Endothelial cell of umbilical vein (primary cell): ENCODE data around the gene CLEC20A. TPM values are rescaled to one million over a fixed set of nuclear protein-coding genes. Genes with fewer than 3 reads are reported as not detected.

Experiments used
- BruUV-seq: library from RNA; stranded (reverse); fragments of 400-500 nt; replicated peaks from 2 replicates; lab custom pipeline; 2021; lab: Mats Ljungman, UMichigan
- CTCF ChIA-PET: fragments of 300-600, 350-600 bp; sonication (Branson Sonifier 250); formaldehyde crosslinking; loops from one replicate; lab custom pipeline; 2021; ENCODE audit warnings: antibody characterized with exemption, inconsistent platforms; lab: Charles Lee
- POLR2A ChIA-PET: fragments of 300-600, 350-600 bp; sonication (Branson Sonifier 250); formaldehyde crosslinking; loops from one replicate; lab custom pipeline; 2021; ENCODE audit warnings: antibody characterized with exemption, inconsistent platforms; lab: Charles Lee
- DNase-seq: peaks from one replicate; pipeline ENCODE4 v3.0.0-alpha.2; 2011; ENCODE audit warnings: low read depth, low spot score
- FAIRE-seq: peaks from 2 replicates; lab custom pipeline; 2011; peaks lifted over from hg19 to GRCh38; lab: Jason Lieb, UNC
- H2AFZ ChIP-seq: 2 replicates; pipeline ENCODE4 v1.6.0; 2012; ENCODE audit warnings: low read depth, low read length, control low read depth, inconsistent platforms
- H3K27ac ChIP-seq: 2 replicates; pipeline ENCODE4 v1.5.1; 2011; ENCODE audit warnings: low read depth, mild to moderate bottlenecking, control low read depth, low read length, moderate library complexity; ENCODE audit not compliant: insufficient read depth
- H3K27me3 ChIP-seq, 2 experiments: 2 replicates each; pipeline versions ENCODE4 v1.6.0 to v1.6.1; 2011; ENCODE audit warnings: low read length in 2 of 2, mixed read lengths in 1 of 2; ENCODE audit not compliant: control insufficient read depth in 2 of 2, insufficient read depth in 2 of 2
- H3K36me3 ChIP-seq, 2 experiments: 2 replicates in 1 of 2; 3 replicates in 1 of 2; pipeline ENCODE4 v1.5.1; 2011; ENCODE audit warnings: low read length in 2 of 2, mild to moderate bottlenecking in 1 of 2, moderate library complexity in 1 of 2; ENCODE audit not compliant: control insufficient read depth in 2 of 2, insufficient read depth in 2 of 2; ENCODE audit errors: extremely low read depth in 1 of 2
- H3K4me1 ChIP-seq: 3 replicates; pipeline ENCODE4 v1.5.1; 2011; ENCODE audit warnings: mild to moderate bottlenecking, low read length; ENCODE audit not compliant: control insufficient read depth, insufficient read depth; ENCODE audit errors: extremely low read depth
- H3K4me2 ChIP-seq: 2 replicates; pipeline ENCODE4 v1.6.1; 2011; ENCODE audit warnings: low read length, control low read depth, mixed read lengths; ENCODE audit not compliant: insufficient read depth
- H3K4me3 ChIP-seq, 3 experiments: fragments of 200-600 bp in 1 of 3; sonication (generic), shearing (Covaris generic) in 1 of 3; replicated peaks in 1 of 3; 2 replicates each; pipeline ENCODE4 v1.5.1; 2011 to 2016; ENCODE audit warnings: control low read depth in 3 of 3, low read length in 3 of 3, mild to moderate bottlenecking in 2 of 3, inconsistent platforms in 1 of 3, low read depth in 1 of 3, moderate library complexity in 1 of 3; ENCODE audit not compliant: insufficient read depth in 1 of 3
- H3K79me2 ChIP-seq: 2 replicates; pipeline ENCODE4 v1.6.0; 2012; ENCODE audit warnings: low read length, inconsistent platforms; ENCODE audit not compliant: control insufficient read depth, insufficient read depth
- H3K9ac ChIP-seq: replicated peaks from 2 replicates; pipeline ENCODE3; 2011; ENCODE audit warnings: low read length, control low read depth; ENCODE audit not compliant: insufficient read depth; ENCODE audit errors: extremely low read depth
- H3K9me1 ChIP-seq: replicated peaks from 3 replicates; pipeline ENCODE4 v1.6.0; 2011; ENCODE audit warnings: mild to moderate bottlenecking, low read length; ENCODE audit not compliant: control insufficient read depth, insufficient read depth; ENCODE audit errors: extremely low read depth
- H3K9me3 ChIP-seq: replicated peaks from 2 replicates; pipeline ENCODE4 v1.5.1; 2012; ENCODE audit warnings: low read length, inconsistent platforms; ENCODE audit not compliant: control insufficient read depth, insufficient read depth
- H4K20me1 ChIP-seq: replicated peaks from 2 replicates; pipeline ENCODE3; 2011; ENCODE audit warnings: mild to moderate bottlenecking, low read length; ENCODE audit not compliant: control insufficient read depth, insufficient read depth; ENCODE audit errors: extremely low read depth
- CTCF ChIP-seq, 2 donors: IDR thresholded peaks; 1 replicate in 1 of 2; 2 replicates in 1 of 2; pipeline ENCODE4 v1.5.1; 2011; ENCODE audit warnings: low read length in 2 of 2, mild to moderate bottlenecking in 2 of 2, moderate library complexity in 2 of 2, control low read depth in 1 of 2, inconsistent platforms in 1 of 2, low read depth in 1 of 2; ENCODE audit not compliant: insufficient read depth in 1 of 2; ENCODE audit errors: extremely low read depth in 1 of 2
- EZH2 ChIP-seq: IDR thresholded peaks from 2 replicates; pipeline ENCODE4 v1.6.1; 2012; ENCODE audit warnings: borderline replicate concordance, low read depth, mild to moderate bottlenecking, moderate library complexity, low read length, inconsistent platforms; ENCODE audit not compliant: severe bottlenecking
- FOS ChIP-seq: IDR thresholded peaks from 2 replicates; pipeline ENCODE4 v1.6.1; 2011; ENCODE audit warnings: mild to moderate bottlenecking, low read length, moderate library complexity, borderline replicate concordance; ENCODE audit not compliant: insufficient read depth
- GATA2 ChIP-seq: IDR thresholded peaks from 2 replicates; pipeline ENCODE4 v1.7.0; 2011; ENCODE audit warnings: low read depth, mild to moderate bottlenecking, moderate library complexity, mixed read lengths, low read length; ENCODE audit not compliant: insufficient read length, insufficient read depth
- JUN ChIP-seq: IDR thresholded peaks from 2 replicates; pipeline ENCODE4 v1.6.1; 2011; ENCODE audit warnings: borderline replicate concordance, low read depth; ENCODE audit not compliant: insufficient read length, insufficient read depth
- MAX ChIP-seq: IDR thresholded peaks from 2 replicates; pipeline ENCODE4 v1.6.1; 2011; ENCODE audit not compliant: insufficient read depth, insufficient read length
- MYC ChIP-seq: IDR thresholded peaks from one replicate; pipeline ENCODE4 v1.6.1; 2011; ENCODE audit warnings: mild to moderate bottlenecking, low read depth, low read length
- POLR2A ChIP-seq: IDR thresholded peaks from 2 replicates; pipeline ENCODE4 v1.6.1; 2012; ENCODE audit warnings: low read depth, mild to moderate bottlenecking, control low read depth, low read length
- POLR2AphosphoS5 ChIP-seq: IDR thresholded peaks from 2 replicates; pipeline ENCODE4 v1.6.1; 2012; ENCODE audit warnings: low read depth, mild to moderate bottlenecking, control low read depth, low read length, moderate library complexity; ENCODE audit not compliant: insufficient read depth
- dilution Hi-C: fragments of 300-500 bp; cut with MboI; formaldehyde crosslinking; loops from one replicate; pipeline ENCODE4 v1.15.0; 2019; ENCODE audit warnings: low sequenced_read_pairs; ENCODE audit not compliant: extremely low pct_ligation_motif_present
- intact Hi-C: fragments of 100-400 bp; cut with micrococcal nuclease; formaldehyde crosslinking; loops from one replicate; pipeline ENCODE4 v1.10.0; 2022
- polyA plus RNA-seq, 4 experiments: library from polyadenylated mRNA; depleted of rRNA in 3 of 4; stranded (reverse) in 3 of 4; unstranded in 1 of 4; fragments of >200 nt; gene quantifications; 2 replicates each; pipeline versions ENCODE4 v1.2.1 to v1.2.3, GENCODE V29; 2011 to 2012; ENCODE audit warnings: missing spikeins in 1 of 4
- total RNA-seq: library from RNA; stranded (reverse); gene quantifications from 2 replicates; pipeline ENCODE4 v1.2.3, GENCODE V29; 2021

The CLEC20A gene
- total and polyA plus RNA-seq, 2 donors (not counting 3 experiments of a cell fraction or from before 2014, with no cell fraction given): not detected

GRCh38 chr1:178490136-178490535, 6.6 kb downstream of the CLEC20A start:
- Histone ChIP-seq H4K20me1 (no peaks in the 10 kb centered on the region), H3K79me2 (no peaks in the 10 kb centered on the region), H3K9me3 (no peaks in the 10 kb centered on the region), H3K4me3 (no peak overlapping the region), H3K27ac (no peak overlapping the region), H3K36me3 (no peaks in the 10 kb centered on the region), H3K9me1 (no peaks in the 10 kb centered on the region), H3K9ac (no peak overlapping the region), H3K27me3 (no peaks in the 10 kb centered on the region), H3K4me1 (peaks cover 14% of the 10 kb centered on the region), H3K4me2 (no peak overlapping the region), H2AFZ (no peak overlapping the region)
- no peak for DNase-seq
- POLR2A ChIA-PET: no interaction called here
- CTCF ChIA-PET: interaction anchor here (1.1 to 3.8 kb wide), 2 partner anchors 11 to 180 kb away, joined by 3 to 21 read pairs; no protein-coding TSS in a partner anchor
- FAIRE-seq: no peak
- intact Hi-C loops (no loop called here), dilution Hi-C loops (no loop called here)
- no TSS peak for BruUV-seq
- no peak for TF ChIP-seq FOS
- TF ChIP-seq MAX: no peak
- no peak for TF ChIP-seq POLR2AphosphoS5
- no peak for TF ChIP-seq MYC
- no peak for TF ChIP-seq POLR2A
- TF ChIP-seq EZH2: no peak
- TF ChIP-seq GATA2: no peak
- no peak for TF ChIP-seq JUN
- no peak for TF ChIP-seq CTCF (IDR thresholded peaks at IDR 0.05; ENCODE audit: extremely low read depth in 1 of 2, insufficient read depth in 1 of 2, low read depth in 1 of 2, low read length in 2 of 2)
